ENCODE results near the gene IMPDH1.
A peak's percentile ranks its signal among the peaks of the same experiment; 100 is the strongest.
"Not testable (repeated sequence)": the region's sequence is repeated elsewhere in the genome, so short reads cannot be mapped to it uniquely, and the experiment has no call there.

The IMPDH1 gene

DNA sequence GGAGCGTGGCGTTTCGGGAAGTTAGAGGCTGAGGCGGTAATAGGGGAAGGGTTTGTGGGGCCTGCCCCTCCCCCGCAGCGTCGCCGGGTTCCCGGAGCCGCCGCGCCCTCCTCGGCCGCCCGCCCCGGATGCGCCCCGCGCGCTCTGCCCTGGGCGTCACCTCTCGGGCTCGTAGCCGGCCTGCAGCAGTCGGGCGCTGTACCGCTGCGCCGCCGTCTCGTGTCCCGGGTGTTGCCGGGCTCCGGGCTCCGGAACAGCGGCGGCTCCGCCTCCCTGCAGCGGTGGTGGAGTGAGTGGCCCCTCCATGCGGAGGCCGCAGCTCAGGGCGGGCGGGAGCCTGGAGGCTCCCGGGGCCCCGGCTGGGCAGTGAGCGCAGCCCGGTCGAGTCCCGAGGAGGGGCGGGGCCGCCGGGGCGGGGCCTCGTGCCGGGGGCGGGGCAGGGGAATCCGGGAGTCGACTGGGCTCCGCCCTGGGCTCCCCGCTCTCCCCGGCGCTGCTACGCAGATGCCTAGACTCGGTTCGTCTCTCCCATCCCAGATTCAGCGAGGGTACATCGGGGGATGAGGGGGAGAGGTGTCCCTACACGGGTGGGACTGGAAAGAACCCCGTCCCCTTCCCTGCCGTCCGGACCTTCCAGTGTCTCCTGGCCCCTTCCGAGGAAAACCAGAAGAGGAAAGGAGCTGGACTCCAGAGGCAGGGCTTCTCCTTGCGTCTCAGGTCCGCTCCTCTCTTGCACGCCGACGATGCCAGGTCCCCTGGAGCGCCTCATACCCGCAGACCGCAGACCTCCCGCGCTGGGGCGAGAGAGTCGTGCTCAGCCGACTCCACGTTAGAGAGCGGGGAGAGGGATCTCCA is at the start of gene IMPDH1:
IMPDH1 (minus strand) TSS at position 387 of the 855 bp plus-strand sequence; CDS start at position 306, 81 bp downstream.
- DNase-seq, result peak; percentile 65 to 89

- DNase-seq, result peak; percentile 78 to 81
Measured at GRCh38 chr7:128459394-128459878, 49.7 kb upstream of the IMPDH1 start.

- no peak for DNase-seq
Measured at GRCh38 chr7:128458956-128459355, 49.2 kb upstream of the IMPDH1 start.

DNA sequence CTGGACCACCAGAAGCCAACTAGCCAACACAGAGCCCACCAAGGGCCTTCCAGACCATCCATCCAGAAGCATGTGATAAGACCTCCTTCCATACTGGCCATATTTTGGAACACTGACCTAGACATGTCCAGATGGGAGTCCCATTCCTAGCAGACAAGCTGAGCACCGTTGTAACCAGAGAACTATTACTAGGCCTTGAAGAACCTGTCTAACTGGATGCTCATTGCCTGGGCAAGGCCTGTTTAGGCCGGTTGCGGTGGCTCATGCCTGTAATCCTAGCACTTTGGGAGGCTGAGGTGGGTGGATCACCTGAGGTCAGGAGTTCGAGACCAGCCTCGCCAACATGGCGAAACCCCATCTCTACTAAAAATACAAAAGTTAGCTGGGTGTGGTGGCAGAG is 47.6 kb upstream of the IMPDH1 start:
- not testable (repeated sequence) for DNase-seq

GRCh38 chr7:128456255-128456725 is 46.5 kb upstream of the IMPDH1 start:
- peak; percentile 43 to 71 for DNase-seq

- peak; percentile 78 to 97 for DNase-seq
Measured at GRCh38 chr7:128455543-128456254, 45.9 kb upstream of the IMPDH1 start, which contains the start of gene HILPDA. Gene HILPDA (plus strand): TSS chr7:128455878. CDS start chr7:128457269, 1,391 bp downstream.

- DNase-seq, result no peak
Measured at GRCh38 chr7:128454808-128455542, 45.2 kb upstream of the IMPDH1 start.

DNA sequence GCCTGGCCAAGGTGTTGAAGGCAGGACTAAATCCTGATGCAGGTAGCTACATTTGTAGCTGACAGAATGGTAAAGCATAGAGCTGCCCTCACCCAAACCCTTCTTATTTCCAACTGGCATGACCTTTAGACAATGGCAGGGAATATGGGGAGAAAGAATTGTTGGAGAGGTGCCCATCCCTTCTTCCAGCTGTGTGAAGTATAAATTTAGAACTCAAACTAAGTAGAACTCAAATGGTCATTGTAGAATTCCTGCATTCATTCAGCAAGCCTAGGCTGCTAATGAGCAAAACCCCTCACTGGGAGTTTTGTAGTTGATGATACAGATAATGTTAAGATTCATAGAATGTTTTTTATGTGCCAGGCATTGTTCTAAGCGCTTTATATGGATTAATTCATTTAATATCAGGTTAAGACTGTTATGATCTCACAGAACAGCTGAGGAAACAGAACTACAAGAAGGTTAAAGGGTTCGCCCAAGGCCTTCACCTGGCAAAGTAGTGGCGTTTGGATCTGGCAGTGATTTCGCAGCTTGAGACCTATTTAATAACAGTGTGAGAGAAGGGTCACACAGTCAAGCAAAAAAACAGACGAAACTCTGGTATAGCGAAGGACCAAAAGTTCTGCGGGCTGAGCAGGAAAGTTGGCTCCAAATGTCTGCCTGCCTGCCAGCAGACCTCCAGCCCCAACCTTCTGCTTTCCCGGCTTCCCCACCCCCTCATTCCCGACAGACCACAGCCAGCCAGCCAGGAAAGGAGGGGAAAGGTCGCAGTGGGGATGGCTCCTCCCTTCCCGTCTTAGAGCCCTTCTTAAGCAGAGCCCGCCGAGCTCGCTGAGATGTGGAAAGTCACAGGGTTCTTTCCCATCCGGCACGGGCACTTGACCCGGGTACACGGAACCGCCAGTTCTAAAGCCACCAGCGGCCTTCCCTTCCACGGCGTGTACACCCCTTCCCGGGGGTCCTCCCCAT is 44.3 kb upstream of the IMPDH1 start:
- DNase-seq, result no peak

- DNase-seq, result no peak
Measured at GRCh38 chr7:128452552-128452951, 42.8 kb upstream of the IMPDH1 start.

DNA sequence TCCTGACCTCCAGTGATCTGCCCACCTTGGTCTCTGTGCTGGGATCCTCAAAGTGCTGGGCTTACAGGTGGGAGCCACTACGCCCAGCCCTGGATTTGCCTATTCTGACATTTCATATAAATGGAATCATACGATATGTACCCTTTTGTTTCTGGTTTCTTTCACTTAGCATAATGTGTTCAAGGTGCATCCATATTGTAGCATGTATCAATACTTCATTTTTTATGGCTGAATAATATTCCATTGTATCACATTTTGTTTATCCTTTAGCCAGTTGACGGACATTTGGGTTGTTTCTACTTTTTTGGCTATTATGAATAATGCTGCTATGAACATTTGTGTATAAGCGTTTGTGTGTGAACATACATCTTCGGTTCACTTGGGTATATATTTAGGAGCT is 41.1 kb upstream of the IMPDH1 start:
- no peak for DNase-seq

- DNase-seq, result no peak
Measured at GRCh38 chr7:128450409-128450808, 40.6 kb upstream of the IMPDH1 start.

GRCh38 chr7:128448751-128449302 is 39.0 kb upstream of the IMPDH1 start:
- no peak for DNase-seq

GRCh38 chr7:128447941-128448564 is 38.3 kb upstream of the IMPDH1 start:
- no peak for DNase-seq

DNA sequence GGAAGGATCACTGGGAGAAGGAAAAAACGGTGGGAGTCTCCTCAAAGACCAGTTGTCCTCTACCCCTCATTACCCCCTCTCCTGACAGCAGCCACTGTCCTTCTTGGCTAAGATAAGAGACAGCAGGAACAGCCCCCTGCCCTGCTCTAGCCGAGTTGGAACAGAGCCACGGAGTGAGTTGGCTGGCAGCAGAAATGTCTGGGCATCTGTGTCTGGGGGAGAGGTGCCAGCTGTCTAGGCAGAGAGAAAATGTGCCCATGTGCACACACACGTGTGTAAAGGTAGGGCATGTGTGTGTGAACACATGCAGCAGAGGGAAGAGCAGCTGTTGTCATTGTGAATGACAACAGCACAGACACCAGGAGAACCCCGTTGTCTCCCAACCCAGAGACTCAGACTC is 36.5 kb upstream of the IMPDH1 start:
- DNase-seq, result no peak

GRCh38 chr7:128443831-128444600 is 34.2 kb upstream of the IMPDH1 start:
- DNase-seq, result peak; percentile 37 to 65

GRCh38 chr7:128442356-128442755 is 32.6 kb upstream of the IMPDH1 start:
- no peak for DNase-seq

- no peak for DNase-seq
Measured at GRCh38 chr7:128437426-128438332, 27.9 kb upstream of the IMPDH1 start.

- no peak for DNase-seq
Measured at GRCh38 chr7:128435327-128435686, 25.5 kb upstream of the IMPDH1 start.
